ENCODE data around the gene SDR39U1. TPM values are rescaled to one million over a fixed set of nuclear protein-coding genes. Genes with fewer than 3 reads are reported as not detected.
A peak's percentile ranks its signal among the peaks of the same experiment; 100 is the strongest.
"Not testable (repeated sequence)": the region's sequence is repeated elsewhere in the genome, so short reads cannot be mapped to it uniquely, and the experiment has no call there.

SDR39U1 gene
- 7.9 and 8.2 TPM in 2 replicates for total RNA-seq (2014; rRNA removed; shearing (Covaris generic))

GRCh38 chr14:24442240-24443052 is at the start of gene SDR39U1:
Gene SDR39U1 (minus strand): TSS chr14:24442776. CDS start chr14:24442769, 7 bp downstream.
- Histone ChIP-seq H3K4me3 (peak within 1 kb of the TSS; percentile 54), H3K36me3 (peaks cover 39% of the 10 kb centered on the region), H3K27me3 (replicated peaks) (no peaks in the 10 kb centered on the region), H3K4me1 (replicated peaks) (peaks cover 3% of the 10 kb centered on the region; the same call in 1 of the 2 replicates), H3K9me3 (replicated peaks) (no peaks in the 10 kb centered on the region), H3K27ac (peak within 1 kb of the TSS; percentile 97)
- DNase-seq (ENCODE audit: low read depth in 1 of 2, low spot score in 2 of 2): peak; percentile 96 to 97

- DNase-seq (ENCODE audit: low read depth in 1 of 2, low spot score in 2 of 2); H3K4me3 ChIP-seq; H3K27ac ChIP-seq; H3K36me3 ChIP-seq; H3K27me3 ChIP-seq (replicated peaks); H3K9me3 ChIP-seq (replicated peaks); H3K4me1 ChIP-seq (replicated peaks): not testable (repeated sequence)
Measured at GRCh38 chr14:24491586-24492408, 49.2 kb upstream of the SDR39U1 start.

- DNase-seq (ENCODE audit: low read depth in 1 of 2, low spot score in 2 of 2): no peak
Measured at GRCh38 chr14:24483604-24484252, 41.2 kb upstream of the SDR39U1 start.

GRCh38 chr14:24482699-24483303 is 40.2 kb upstream of the SDR39U1 start:
- H3K27me3 ChIP-seq (replicated peaks); H3K27ac ChIP-seq; H3K4me3 ChIP-seq; DNase-seq (ENCODE audit: low read depth in 1 of 2, low spot score in 2 of 2); H3K9me3 ChIP-seq (replicated peaks); H3K4me1 ChIP-seq (replicated peaks); H3K36me3 ChIP-seq: not testable (repeated sequence)

More at GRCh38 chr14:24483604-24484252, 41.2 kb upstream of the SDR39U1 start:
- Histone ChIP-seq H3K36me3 (no peaks in the 10 kb centered on the region), H3K27ac (no peak overlapping the region), H3K27me3 (replicated peaks) (no peaks in the 10 kb centered on the region), H3K4me3 (no peak overlapping the region), H3K4me1 (replicated peaks) (no peaks in the 10 kb centered on the region), H3K9me3 (replicated peaks) (no peaks in the 10 kb centered on the region)

- no peaks in the 10 kb centered on the region for H3K9me3 ChIP-seq (replicated peaks)
- no peaks in the 10 kb centered on the region for H3K27me3 ChIP-seq (replicated peaks)
- no peak overlapping the region for H3K27ac ChIP-seq
- H3K4me1 ChIP-seq (replicated peaks): no peaks in the 10 kb centered on the region
- H3K4me3 ChIP-seq: no peak overlapping the region
- H3K36me3 ChIP-seq: no peaks in the 10 kb centered on the region
- peak in 1 of 2 experiments; percentile 3 for DNase-seq (ENCODE audit: low read depth in 1 of 2, low spot score in 2 of 2)
Measured at GRCh38 chr14:24481622-24482324, 39.2 kb upstream of the SDR39U1 start.

- not testable (repeated sequence) for H3K27ac ChIP-seq
Measured at GRCh38 chr14:24479999-24480398, 37.4 kb upstream of the SDR39U1 start.

GRCh38 chr14:24475261-24475660 is 32.7 kb upstream of the SDR39U1 start:
- H3K4me3 ChIP-seq: no peak overlapping the region
- no peak overlapping the region for H3K27ac ChIP-seq
- H3K27me3 ChIP-seq (replicated peaks): no peaks in the 10 kb centered on the region
- H3K36me3 ChIP-seq: no peaks in the 10 kb centered on the region
- H3K9me3 ChIP-seq (replicated peaks): no peaks in the 10 kb centered on the region
- no peaks in the 10 kb centered on the region for H3K4me1 ChIP-seq (replicated peaks)
- no peak for DNase-seq (ENCODE audit: low read depth in 1 of 2, low spot score in 2 of 2)

More at GRCh38 chr14:24479999-24480398, 37.4 kb upstream of the SDR39U1 start:
- H3K4me3 ChIP-seq; H3K27me3 ChIP-seq (replicated peaks); H3K4me1 ChIP-seq (replicated peaks); DNase-seq (ENCODE audit: low read depth in 1 of 2, low spot score in 2 of 2); H3K9me3 ChIP-seq (replicated peaks); H3K36me3 ChIP-seq: not testable (repeated sequence)

GRCh38 chr14:24473211-24473610 is 30.6 kb upstream of the SDR39U1 start:
- Histone ChIP-seq H3K4me1 (replicated peaks) (no peaks in the 10 kb centered on the region), H3K4me3 (no peak overlapping the region), H3K9me3 (replicated peaks) (no peaks in the 10 kb centered on the region), H3K27ac (no peak overlapping the region), H3K27me3 (replicated peaks) (no peaks in the 10 kb centered on the region), H3K36me3 (no peaks in the 10 kb centered on the region)
- DNase-seq (ENCODE audit: low read depth in 1 of 2, low spot score in 2 of 2): no peak

- not testable (repeated sequence) for DNase-seq (ENCODE audit: low read depth in 1 of 2, low spot score in 2 of 2); H3K9me3 ChIP-seq (replicated peaks); H3K27me3 ChIP-seq (replicated peaks); H3K4me1 ChIP-seq (replicated peaks); H3K4me3 ChIP-seq; H3K36me3 ChIP-seq; H3K27ac ChIP-seq
Measured at GRCh38 chr14:24470450-24470849, 27.9 kb upstream of the SDR39U1 start.

- no peak overlapping the region for H3K4me3 ChIP-seq
- no peak overlapping the region for H3K27ac ChIP-seq
- H3K27me3 ChIP-seq (replicated peaks): no peaks in the 10 kb centered on the region
- H3K36me3 ChIP-seq: no peaks in the 10 kb centered on the region
- no peak for DNase-seq (ENCODE audit: low read depth in 1 of 2, low spot score in 2 of 2)
- H3K9me3 ChIP-seq (replicated peaks): no peaks in the 10 kb centered on the region
- no peaks in the 10 kb centered on the region for H3K4me1 ChIP-seq (replicated peaks)
Measured at GRCh38 chr14:24465805-24466204, 23.2 kb upstream of the SDR39U1 start.

GRCh38 chr14:24465368-24465767 is 22.8 kb upstream of the SDR39U1 start:
- DNase-seq (ENCODE audit: low read depth in 1 of 2, low spot score in 2 of 2): no peak

GRCh38 chr14:24463884-24464785 is 21.6 kb upstream of the SDR39U1 start:
- no peak overlapping the region for H3K4me3 ChIP-seq
- no peaks in the 10 kb centered on the region for H3K4me1 ChIP-seq (replicated peaks)
- no peaks in the 10 kb centered on the region for H3K27me3 ChIP-seq (replicated peaks)
- no peaks in the 10 kb centered on the region for H3K9me3 ChIP-seq (replicated peaks)
- no peaks in the 10 kb centered on the region for H3K36me3 ChIP-seq
- no peak for DNase-seq (ENCODE audit: low read depth in 1 of 2, low spot score in 2 of 2)
- H3K27ac ChIP-seq: no peak overlapping the region

More at GRCh38 chr14:24465368-24465767, 22.8 kb upstream of the SDR39U1 start:
- H3K9me3 ChIP-seq (replicated peaks): no peaks in the 10 kb centered on the region
- H3K27ac ChIP-seq: no peak overlapping the region
- no peak overlapping the region for H3K4me3 ChIP-seq
- no peaks in the 10 kb centered on the region for H3K4me1 ChIP-seq (replicated peaks)
- no peaks in the 10 kb centered on the region for H3K27me3 ChIP-seq (replicated peaks)
- H3K36me3 ChIP-seq: no peaks in the 10 kb centered on the region

Measured in SJSA1 (cell line).